ENCODE measurements around the gene GANAB. TPM values are rescaled to one million over a fixed set of nuclear protein-coding genes. Genes with fewer than 3 reads are reported as not detected.
"Not testable (repeated sequence)": the region's sequence is repeated elsewhere in the genome, so short reads cannot be mapped to it uniquely, and the experiment has no call there.

Gene GANAB
- total RNA-seq, 1 donor from 2014 or later: 99.7 TPM

GRCh38 chr11:62678770-62679696, 32.6 kb upstream of the GANAB start, which contains the start of gene UBXN1:
Gene UBXN1 (minus strand): TSS chr11:62679073. CDS start chr11:62678923, 150 bp downstream.
- H3K9me3 ChIP-seq (ENCODE audit: control insufficient read depth in 3 of 3, low read length in 3 of 3): no peaks in the 10 kb centered on the region
- peaks cover 24 to 38% (median 29%) of the 10 kb centered on the region in 3 donors for H3K4me1 ChIP-seq (ENCODE audit: control insufficient read depth in 3 of 3, insufficient read depth in 3 of 3, low read length in 3 of 3)
- H3K36me3 ChIP-seq (ENCODE audit: control insufficient read depth in 3 of 3, insufficient read depth in 3 of 3, low read length in 3 of 3): peaks cover 14 to 27% (median 16%) of the 10 kb centered on the region in 3 donors
- H3K27ac ChIP-seq (ENCODE audit: low read depth, low read length): peak within 1 kb of the TSS; percentile 80
- H3K9ac ChIP-seq (ENCODE audit: low read depth in 1 of 3, low read length in 3 of 3): peak within 1 kb of the TSS; percentile 91 to 99 (median 97)
- H3K4me3 ChIP-seq (ENCODE audit: low read length in 3 of 3): peak within 1 kb of the TSS; percentile 78 to 96 (median 93)
- no peaks in the 10 kb centered on the region for H3K27me3 ChIP-seq (ENCODE audit: control insufficient read depth in 3 of 3, insufficient read depth in 3 of 3, low read length in 3 of 3)

GRCh38 chr11:62678433-62678769, 32.0 kb upstream of the GANAB start:
- Histone ChIP-seq H3K4me1 (ENCODE audit: control insufficient read depth in 3 of 3, insufficient read depth in 3 of 3, low read length in 3 of 3) (peaks cover 24 to 38% (median 29%) of the 10 kb centered on the region in 3 donors), H3K27ac (ENCODE audit: low read depth, low read length) (peak overlapping the region; percentile 80), H3K36me3 (ENCODE audit: control insufficient read depth in 3 of 3, insufficient read depth in 3 of 3, low read length in 3 of 3) (peaks cover 19 to 29% (median 19%) of the 10 kb centered on the region in 3 donors), H3K9ac (ENCODE audit: low read depth in 1 of 3, low read length in 3 of 3) (peak overlapping the region; percentile 91 to 99 (median 97)), H3K4me3 (ENCODE audit: low read length in 3 of 3) (peak overlapping the region; percentile 78 to 96 (median 93)), H3K9me3 (ENCODE audit: control insufficient read depth in 3 of 3, low read length in 3 of 3) (no peaks in the 10 kb centered on the region), H3K27me3 (ENCODE audit: control insufficient read depth in 3 of 3, insufficient read depth in 3 of 3, low read length in 3 of 3) (no peaks in the 10 kb centered on the region)

- H3K9ac ChIP-seq (ENCODE audit: low read depth in 1 of 3, low read length in 3 of 3): peak overlapping the region; percentile 72 to 99 (median 97)
- H3K36me3 ChIP-seq (ENCODE audit: control insufficient read depth in 3 of 3, insufficient read depth in 3 of 3, low read length in 3 of 3): peaks cover 19 to 33% (median 26%) of the 10 kb centered on the region in 3 donors
- H3K4me3 ChIP-seq (ENCODE audit: low read length in 3 of 3): peak overlapping the region; percentile 78 to 96 (median 93)
- H3K27ac ChIP-seq (ENCODE audit: low read depth, low read length): peak overlapping the region; percentile 80
- peaks cover 29 to 45% (median 35%) of the 10 kb centered on the region in 3 donors for H3K4me1 ChIP-seq (ENCODE audit: control insufficient read depth in 3 of 3, insufficient read depth in 3 of 3, low read length in 3 of 3)
- H3K27me3 ChIP-seq (ENCODE audit: control insufficient read depth in 3 of 3, insufficient read depth in 3 of 3, low read length in 3 of 3): no peaks in the 10 kb centered on the region
- no peaks in the 10 kb centered on the region for H3K9me3 ChIP-seq (ENCODE audit: control insufficient read depth in 3 of 3, low read length in 3 of 3)
Observed at GRCh38 chr11:62677714-62678113, 31.3 kb upstream of the GANAB start.

- Histone ChIP-seq H3K36me3 (ENCODE audit: control insufficient read depth in 3 of 3, insufficient read depth in 3 of 3, low read length in 3 of 3) (peaks cover 19 to 33% (median 26%) of the 10 kb centered on the region in 3 donors), H3K27ac (ENCODE audit: low read depth, low read length) (peak overlapping the region; percentile 80), H3K9me3 (ENCODE audit: control insufficient read depth in 3 of 3, low read length in 3 of 3) (no peaks in the 10 kb centered on the region), H3K4me3 (ENCODE audit: low read length in 3 of 3) (peak overlapping the region in 2 of 3 donors; percentile 4 to 78), H3K9ac (ENCODE audit: low read depth in 1 of 3, low read length in 3 of 3) (peak overlapping the region; percentile 7 to 99 (median 33)), H3K27me3 (ENCODE audit: control insufficient read depth in 3 of 3, insufficient read depth in 3 of 3, low read length in 3 of 3) (no peaks in the 10 kb centered on the region), H3K4me1 (ENCODE audit: control insufficient read depth in 3 of 3, insufficient read depth in 3 of 3, low read length in 3 of 3) (peaks cover 35 to 50% (median 40%) of the 10 kb centered on the region in 3 donors)
Observed at GRCh38 chr11:62677156-62677555, 30.7 kb upstream of the GANAB start.

GRCh38 chr11:62676698-62677097, 30.3 kb upstream of the GANAB start:
- Histone ChIP-seq H3K4me3 (ENCODE audit: low read length in 3 of 3) (peak overlapping the region in 1 of 3 donors; percentile 4), H3K9me3 (ENCODE audit: control insufficient read depth in 3 of 3, low read length in 3 of 3) (no peaks in the 10 kb centered on the region), H3K4me1 (ENCODE audit: control insufficient read depth in 3 of 3, insufficient read depth in 3 of 3, low read length in 3 of 3) (peaks cover 37 to 52% (median 41%) of the 10 kb centered on the region in 3 donors), H3K27me3 (ENCODE audit: control insufficient read depth in 3 of 3, insufficient read depth in 3 of 3, low read length in 3 of 3) (no peaks in the 10 kb centered on the region), H3K9ac (ENCODE audit: low read depth in 1 of 3, low read length in 3 of 3) (peak overlapping the region in 2 of 3 donors; percentile 51 to 55), H3K36me3 (ENCODE audit: control insufficient read depth in 3 of 3, insufficient read depth in 3 of 3, low read length in 3 of 3) (peaks cover 19 to 33% (median 26%) of the 10 kb centered on the region in 3 donors), H3K27ac (ENCODE audit: low read depth, low read length) (no peak overlapping the region)

GRCh38 chr11:62675415-62675814, 29.0 kb upstream of the GANAB start:
- peaks cover 19 to 33% (median 26%) of the 10 kb centered on the region in 3 donors for H3K36me3 ChIP-seq (ENCODE audit: control insufficient read depth in 3 of 3, insufficient read depth in 3 of 3, low read length in 3 of 3)
- H3K27ac ChIP-seq (ENCODE audit: low read depth, low read length): not testable (repeated sequence)

GRCh38 chr11:62673196-62673525, 26.7 kb upstream of the GANAB start:
- Histone ChIP-seq H3K9ac (ENCODE audit: low read depth in 1 of 3, low read length in 3 of 3) (peak overlapping the region in 1 of 3 donors; percentile 30), H3K27me3 (ENCODE audit: control insufficient read depth in 3 of 3, insufficient read depth in 3 of 3, low read length in 3 of 3) (no peaks in the 10 kb centered on the region), H3K9me3 (ENCODE audit: control insufficient read depth in 3 of 3, low read length in 3 of 3) (no peaks in the 10 kb centered on the region), H3K4me1 (ENCODE audit: control insufficient read depth in 3 of 3, insufficient read depth in 3 of 3, low read length in 3 of 3) (peaks cover 41 to 52% (median 51%) of the 10 kb centered on the region in 3 donors), H3K4me3 (ENCODE audit: low read length in 3 of 3) (peak overlapping the region in 1 of 3 donors; percentile 92), H3K36me3 (ENCODE audit: control insufficient read depth in 3 of 3, insufficient read depth in 3 of 3, low read length in 3 of 3) (peaks cover 16 to 32% (median 26%) of the 10 kb centered on the region in 3 donors), H3K27ac (ENCODE audit: low read depth, low read length) (no peak overlapping the region)

More at GRCh38 chr11:62675415-62675814, 29.0 kb upstream of the GANAB start:
- H3K4me1 ChIP-seq (ENCODE audit: control insufficient read depth in 3 of 3, insufficient read depth in 3 of 3, low read length in 3 of 3): peaks cover 39 to 48% (median 44%) of the 10 kb centered on the region in 3 donors
- H3K9ac ChIP-seq (ENCODE audit: low read depth in 1 of 3, low read length in 3 of 3); H3K27me3 ChIP-seq (ENCODE audit: control insufficient read depth in 3 of 3, insufficient read depth in 3 of 3, low read length in 3 of 3); H3K9me3 ChIP-seq (ENCODE audit: control insufficient read depth in 3 of 3, low read length in 3 of 3); H3K4me3 ChIP-seq (ENCODE audit: low read length in 3 of 3): not testable (repeated sequence)

- H3K9me3 ChIP-seq (ENCODE audit: control insufficient read depth in 3 of 3, low read length in 3 of 3): no peaks in the 10 kb centered on the region
- peak within 1 kb of the TSS; percentile 82 to 97 (median 96) for H3K9ac ChIP-seq (ENCODE audit: low read depth in 1 of 3, low read length in 3 of 3)
- H3K27me3 ChIP-seq (ENCODE audit: control insufficient read depth in 3 of 3, insufficient read depth in 3 of 3, low read length in 3 of 3): no peaks in the 10 kb centered on the region
- peaks cover 37 to 49% (median 48%) of the 10 kb centered on the region in 3 donors for H3K4me1 ChIP-seq (ENCODE audit: control insufficient read depth in 3 of 3, insufficient read depth in 3 of 3, low read length in 3 of 3)
- H3K4me3 ChIP-seq (ENCODE audit: low read length in 3 of 3): peak within 1 kb of the TSS; percentile 92 to 97 (median 95)
- peaks cover 11 to 27% (median 20%) of the 10 kb centered on the region in 3 donors for H3K36me3 ChIP-seq (ENCODE audit: control insufficient read depth in 3 of 3, insufficient read depth in 3 of 3, low read length in 3 of 3)
- H3K27ac ChIP-seq (ENCODE audit: low read depth, low read length): peak within 1 kb of the TSS; percentile 86
Observed at GRCh38 chr11:62671608-62672389, 25.4 kb upstream of the GANAB start, which contains the start of the genes LBHD1 and UQCC3. Gene LBHD1 (minus strand): TSS chr11:62672267. CDS start chr11:62670031, 2,236 bp downstream. Gene UQCC3 (plus strand): TSS chr11:62671673. CDS start chr11:62671746, 73 bp downstream.

- Histone ChIP-seq H3K4me3 (ENCODE audit: low read length in 3 of 3) (peak overlapping the region; percentile 92 to 97 (median 95)), H3K27ac (ENCODE audit: low read depth, low read length) (peak overlapping the region; percentile 86), H3K9ac (ENCODE audit: low read depth in 1 of 3, low read length in 3 of 3) (peak overlapping the region; percentile 82 to 97 (median 96)), H3K27me3 (ENCODE audit: control insufficient read depth in 3 of 3, insufficient read depth in 3 of 3, low read length in 3 of 3) (no peaks in the 10 kb centered on the region), H3K36me3 (ENCODE audit: control insufficient read depth in 3 of 3, insufficient read depth in 3 of 3, low read length in 3 of 3) (peaks cover 12 to 24% (median 23%) of the 10 kb centered on the region in 3 donors), H3K9me3 (ENCODE audit: control insufficient read depth in 3 of 3, low read length in 3 of 3) (no peaks in the 10 kb centered on the region), H3K4me1 (ENCODE audit: control insufficient read depth in 3 of 3, insufficient read depth in 3 of 3, low read length in 3 of 3) (peaks cover 38 to 49% (median 48%) of the 10 kb centered on the region in 3 donors)
Observed at GRCh38 chr11:62671236-62671607, 24.8 kb upstream of the GANAB start.
